ENCODE measurements around the gene HSPB3.

HSPB3 gene

GRCh38 chr5:54491326-54491725 lies 35.8 kb downstream of the HSPB3 start:
- Histone ChIP-seq H3K9me2 (ENCODE audit: low read depth, low read length) (no peaks in the 10 kb centered on the region), H3K9ac (ENCODE audit: low read length) (no peak overlapping the region), H3K4me2 (ENCODE audit: low read length) (no peak overlapping the region), H3K4me1 (ENCODE audit: insufficient read depth, low read length, severe bottlenecking) (no peaks in the 10 kb centered on the region), H3F3A (ENCODE audit: insufficient read depth, low read length) (no peaks in the 10 kb centered on the region), H3K79me2 (ENCODE audit: insufficient read depth, low read length) (no peaks in the 10 kb centered on the region), H3K9me3 (ENCODE audit: low read length) (no peaks in the 10 kb centered on the region), H2AFZ (ENCODE audit: low read length) (no peak overlapping the region), H4K20me1 (ENCODE audit: insufficient read depth, low read length) (no peaks in the 10 kb centered on the region), H3K4me3 (ENCODE audit: low read depth, low read length, poor library complexity, severe bottlenecking) (no peak overlapping the region), H3K36me3 (ENCODE audit: insufficient read depth, low read length) (no peaks in the 10 kb centered on the region), H3K27me3 (ENCODE audit: insufficient read depth, low read length) (no peaks in the 10 kb centered on the region), H3K27ac (ENCODE audit: low read depth, low read length, poor library complexity, severe bottlenecking) (no peak overlapping the region)
- TF ChIP-seq EZH2 (IDR thresholded peaks at IDR 0.05; ENCODE audit: borderline replicate concordance, low read length) (no peak), CTCF (IDR thresholded peaks at IDR 0.05; ENCODE audit: low read length) (no peak)

DNA sequence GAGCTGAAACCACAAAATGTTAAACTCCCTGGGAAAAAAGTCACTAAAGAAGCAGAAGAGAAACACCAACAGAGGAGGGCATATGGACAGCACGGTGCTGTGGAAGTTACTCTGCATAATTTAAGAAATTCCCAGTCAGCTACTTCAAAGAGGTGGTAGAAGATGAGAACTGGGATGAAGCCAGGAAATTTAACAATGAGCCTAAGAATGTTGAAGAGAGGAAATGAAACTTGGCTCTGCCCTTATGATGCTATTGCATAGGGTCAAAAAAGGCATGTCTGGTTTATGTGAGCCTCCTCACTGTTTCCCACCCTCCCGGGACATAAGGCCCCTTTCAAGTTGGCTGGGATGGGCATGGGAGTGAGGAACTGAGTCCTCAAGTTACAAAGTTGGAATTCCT lies 36.7 kb downstream of the HSPB3 start:
- H3K9me2 ChIP-seq (ENCODE audit: low read depth, low read length) = no peaks in the 10 kb centered on the region
- no peaks in the 10 kb centered on the region for H3K27me3 ChIP-seq (ENCODE audit: insufficient read depth, low read length)
- no peak for TF ChIP-seq CTCF (IDR thresholded peaks at IDR 0.05; ENCODE audit: low read length)
- no peaks in the 10 kb centered on the region for H3K79me2 ChIP-seq (ENCODE audit: insufficient read depth, low read length)
- no peak overlapping the region for H3K4me3 ChIP-seq (ENCODE audit: low read depth, low read length, poor library complexity, severe bottlenecking)
- no peak overlapping the region for H3K9ac ChIP-seq (ENCODE audit: low read length)
- H3K4me2 ChIP-seq (ENCODE audit: low read length) = no peak overlapping the region
- H2AFZ ChIP-seq (ENCODE audit: low read length) = no peak overlapping the region
- no peaks in the 10 kb centered on the region for H4K20me1 ChIP-seq (ENCODE audit: insufficient read depth, low read length)
- no peaks in the 10 kb centered on the region for H3K9me3 ChIP-seq (ENCODE audit: low read length)
- no peak overlapping the region for H3K27ac ChIP-seq (ENCODE audit: low read depth, low read length, poor library complexity, severe bottlenecking)
- no peaks in the 10 kb centered on the region for H3K36me3 ChIP-seq (ENCODE audit: insufficient read depth, low read length)
- H3F3A ChIP-seq (ENCODE audit: insufficient read depth, low read length) = no peaks in the 10 kb centered on the region
- H3K4me1 ChIP-seq (ENCODE audit: insufficient read depth, low read length, severe bottlenecking) = no peaks in the 10 kb centered on the region

DNA sequence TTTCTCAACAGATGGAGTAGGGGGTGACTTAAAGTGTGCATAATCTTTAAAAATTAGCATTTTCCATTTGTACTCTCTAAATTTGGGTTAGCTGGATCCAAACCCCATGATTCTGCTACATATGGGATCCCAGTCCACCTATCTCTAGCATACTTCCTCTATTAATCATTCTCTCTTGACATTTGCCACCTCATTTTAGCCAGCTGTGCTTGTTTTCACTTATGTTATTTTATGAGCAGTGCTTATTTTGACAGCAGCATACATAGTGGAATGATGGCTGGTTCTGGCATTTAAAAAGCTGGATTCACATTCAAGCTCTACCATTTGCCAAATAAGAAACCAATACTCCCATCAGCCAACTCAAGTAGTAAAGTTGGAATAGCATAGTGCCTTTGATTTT lies 39.5 kb downstream of the HSPB3 start:
- Histone ChIP-seq H3K4me1 (ENCODE audit: insufficient read depth, low read length, severe bottlenecking) (no peaks in the 10 kb centered on the region), H3F3A (ENCODE audit: insufficient read depth, low read length) (no peaks in the 10 kb centered on the region), H3K27me3 (ENCODE audit: insufficient read depth, low read length) (no peaks in the 10 kb centered on the region), H3K9me2 (ENCODE audit: low read depth, low read length) (no peaks in the 10 kb centered on the region), H3K36me3 (ENCODE audit: insufficient read depth, low read length) (no peaks in the 10 kb centered on the region; the same call in 1 of the 2 replicates), H3K9ac (ENCODE audit: low read length) (no peak overlapping the region), H4K20me1 (ENCODE audit: insufficient read depth, low read length) (no peaks in the 10 kb centered on the region), H3K9me3 (ENCODE audit: low read length) (0 out of 2 replicates have a peak, but pooled peaks cover 3% of the 10 kb centered on the region), H3K79me2 (ENCODE audit: insufficient read depth, low read length) (no peaks in the 10 kb centered on the region), H2AFZ (ENCODE audit: low read length) (no peak overlapping the region), H3K27ac (ENCODE audit: low read depth, low read length, poor library complexity, severe bottlenecking) (no peak overlapping the region), H3K4me3 (ENCODE audit: low read depth, low read length, poor library complexity, severe bottlenecking) (no peak overlapping the region), H3K4me2 (ENCODE audit: low read length) (no peak overlapping the region)
- TF ChIP-seq EZH2 (IDR thresholded peaks at IDR 0.05; ENCODE audit: borderline replicate concordance, low read length) (no peak), CTCF (IDR thresholded peaks at IDR 0.05; ENCODE audit: low read length) (no peak)
